A549 (cell line): ENCODE data around the gene AKAP6. TPM values are rescaled to one million over a fixed set of nuclear protein-coding genes. Genes with fewer than 3 reads are reported as not detected.

Experiments
- ATAC-seq, 2 experiments: fragments of 200-7000 bp in 1 of 2; fragments of >200 bp in 1 of 2; cut with Nextera tagmentation in 1 of 2; cut with Tn5 transposase in 1 of 2; 3 replicates each; pipeline versions ENCODE4 v1.8.0 to v1.9.1; 2018 to 2020; ENCODE audit warnings: mild to moderate bottlenecking in 1 of 2, moderate library complexity in 1 of 2
- CTCF ChIA-PET: fragments of 300-600 bp; sonication (Branson Sonifier 250); formaldehyde crosslinking; extraction: SDS; loops from one replicate; lab custom pipeline; 2021; ENCODE audit warnings: antibody characterized with exemption, inconsistent platforms; lab: Yijun Ruan, JAX
- POLR2A ChIA-PET: fragments of 350-600 bp; formaldehyde crosslinking; extraction: SDS; loops from one replicate; lab custom pipeline; 2021; ENCODE audit warnings: antibody characterized with exemption, inconsistent platforms; lab: Yijun Ruan, JAX
- DNase-seq, 2 experiments: peaks; one replicate each; pipeline versions ENCODE4 v3.0.0 to v3.0.0-alpha.2; 2011 to 2016; ENCODE audit warnings: low read depth in 1 of 2, low spot score in 1 of 2
- FAIRE-seq: peaks from 2 replicates; lab custom pipeline; 2011; peaks lifted over from hg19 to GRCh38; lab: Jason Lieb, UNC
- H3K27ac ChIP-seq, 2 experiments: fragments of >200 bp; sonication (Bioruptor Twin); formaldehyde crosslinking; 3 replicates each; pipeline ENCODE4 v1.5.1; 2016 to 2017
- H3K4me1 ChIP-seq: fragments of >200 bp; sonication (Bioruptor Twin); formaldehyde crosslinking; 3 replicates; pipeline ENCODE4 v1.6.1; 2016
- H3K4me2 ChIP-seq: fragments of >200 bp; sonication (Bioruptor Twin); formaldehyde crosslinking; 3 replicates; pipeline ENCODE4 v1.6.1; 2016
- H3K4me3 ChIP-seq: fragments of >200 bp; sonication (Bioruptor Twin); formaldehyde crosslinking; 3 replicates; pipeline ENCODE4 v1.5.1; 2016
- H3K9me3 ChIP-seq: fragments of >200 bp; sonication (Bioruptor Twin); formaldehyde crosslinking; 3 replicates; pipeline ENCODE4 v1.6.1; 2016
- CBX2 ChIP-seq: fragments of 200-600 bp; sonication (generic); IDR thresholded peaks from 2 replicates; pipeline ENCODE4 v1.6.1; 2016; ENCODE audit warnings: low read depth, mild to moderate bottlenecking, borderline replicate concordance
- CHD2 ChIP-seq: fragments of 150-350 bp; IDR thresholded peaks from 2 replicates; pipeline ENCODE4 v1.6.1; 2014; ENCODE audit warnings: low read length; ENCODE audit not compliant: partially characterized antibody
- CTCF ChIP-seq: fragments of >200 bp; sonication (Bioruptor Twin); formaldehyde crosslinking; IDR thresholded peaks from 3 replicates; pipeline ENCODE4 v1.5.1; 2016
- EP300 ChIP-seq, 2 experiments: fragments of >200 bp; sonication (Bioruptor Twin); formaldehyde crosslinking; IDR thresholded peaks; 2 replicates in 1 of 2; 3 replicates in 1 of 2; pipeline ENCODE4 v1.6.1; 2016 to 2017
- GATA3 ChIP-seq: IDR thresholded peaks from 2 replicates; pipeline ENCODE4 v1.6.1; 2012; ENCODE audit warnings: borderline replicate concordance
- HDAC2 ChIP-seq: fragments of 200-600 bp; sonication (generic); IDR thresholded peaks from 2 replicates; pipeline ENCODE4 v1.6.1; 2016
- HOXB13 ChIP-seq: fragments of 250-450 bp; sonication (Bioruptor Pico); IDR thresholded peaks from 2 replicates; pipeline ENCODE4 v1.5.0; 2020; ENCODE audit warnings: low read depth, mild to moderate bottlenecking, moderate library complexity
- JUN ChIP-seq, 2 experiments: fragments of >200 bp; sonication (Bioruptor Twin); formaldehyde crosslinking; IDR thresholded peaks; 2 replicates in 1 of 2; 3 replicates in 1 of 2; pipeline ENCODE4 v1.6.1; 2016 to 2017
- JUNB ChIP-seq: fragments of >200 bp; sonication (Bioruptor Twin); formaldehyde crosslinking; IDR thresholded peaks from 2 replicates; pipeline ENCODE4 v1.6.1; 2016
- KDM1A ChIP-seq: fragments of 200-600 bp; sonication (generic); IDR thresholded peaks from 2 replicates; pipeline ENCODE4 v1.6.1; 2016; ENCODE audit warnings: low read depth, mild to moderate bottlenecking
- MAFK ChIP-seq: fragments of 450-650 bp; IDR thresholded peaks from 2 replicates; pipeline ENCODE4 v1.6.1; 2014; ENCODE audit not compliant: partially characterized antibody
- MYC ChIP-seq: IDR thresholded peaks from 2 replicates; pipeline ENCODE4 v1.6.1; 2012; ENCODE audit warnings: mild to moderate bottlenecking, inconsistent platforms, low read length, improper control_type of control experiment, borderline replicate concordance
- PHF8 ChIP-seq: fragments of 200-600 bp; sonication (generic); IDR thresholded peaks from 2 replicates; pipeline ENCODE4 v1.6.1; 2016; ENCODE audit warnings: low read depth, mild to moderate bottlenecking, antibody characterized with exemption, moderate library complexity, borderline replicate concordance
- POLR2A ChIP-seq: IDR thresholded peaks from 2 replicates; pipeline ENCODE4 v1.6.1; 2012; ENCODE audit warnings: mild to moderate bottlenecking, low read length
- RARB ChIP-seq: fragments of 250-450 bp; sonication (Bioruptor Pico); IDR thresholded peaks from 2 replicates; pipeline ENCODE4 v1.8.0; 2021; ENCODE audit warnings: mild to moderate bottlenecking, moderate library complexity
- RCOR1 ChIP-seq: fragments of 150-350 bp; IDR thresholded peaks from 2 replicates; pipeline ENCODE4 v1.6.1; 2014; ENCODE audit warnings: antibody characterized with exemption, low read length, low read depth
- REST ChIP-seq: fragments of 200-600 bp; sonication (generic); IDR thresholded peaks from 2 replicates; pipeline ENCODE4 v1.6.1; 2016; ENCODE audit warnings: antibody characterized with exemption, mild to moderate bottlenecking, moderate library complexity
- RFX5 ChIP-seq: fragments of 450-650 bp; IDR thresholded peaks from 2 replicates; pipeline ENCODE4 v1.7.1; 2014; ENCODE audit warnings: antibody characterized with exemption, mild to moderate bottlenecking, moderate library complexity
- RNF2 ChIP-seq: fragments of 200-600 bp; sonication (generic); IDR thresholded peaks from 2 replicates; pipeline ENCODE4 v1.6.1; 2016; ENCODE audit warnings: low read depth, mild to moderate bottlenecking, antibody characterized with exemption, moderate library complexity, borderline replicate concordance
- ZC3H11A ChIP-seq: fragments of 450-650 bp; IDR thresholded peaks from 2 replicates; pipeline ENCODE4 v1.6.1; 2014; ENCODE audit warnings: antibody characterized with exemption, mild to moderate bottlenecking
- WGBS: methylation state at CpG from one replicate; pipeline ENCODE4 v1.1.6; 2017; ENCODE audit errors: missing lambda C conversion rate; 5-methylcytosine and 5-hydroxymethylcytosine counted together
- polyA plus RNA-seq, 4 experiments: library from polyadenylated mRNA; depleted of rRNA in 3 of 4; stranded (reverse); fragments of >200 nt; fragmentation: RNase III in 1 of 4; extraction: RNeasy Plus Mini Kit Qiagen cat#74134 plus additional on column Dnase treatment in 1 of 4; gene quantifications; 2 replicates in 3 of 4; 3 replicates in 1 of 4; pipeline ENCODE4 v1.2.3, GENCODE V29; 2011 to 2017
- TF ChIP-seq, protein P1 (sequence below): fragments of >200 bp; sonication (Bioruptor Twin); formaldehyde crosslinking; IDR thresholded peaks from 3 replicates; pipeline ENCODE4 v1.6.1; 2016
- TF ChIP-seq, protein P2 (sequence below): fragments of >200 bp; sonication (Bioruptor Twin); formaldehyde crosslinking; IDR thresholded peaks from 2 replicates; pipeline ENCODE4 v1.6.1; 2016

Gene AKAP6
- polyA plus RNA-seq, 2 of the 4 experiments (the other 2 are of a cell fraction): 0.27 to 1.9 TPM

DNA sequence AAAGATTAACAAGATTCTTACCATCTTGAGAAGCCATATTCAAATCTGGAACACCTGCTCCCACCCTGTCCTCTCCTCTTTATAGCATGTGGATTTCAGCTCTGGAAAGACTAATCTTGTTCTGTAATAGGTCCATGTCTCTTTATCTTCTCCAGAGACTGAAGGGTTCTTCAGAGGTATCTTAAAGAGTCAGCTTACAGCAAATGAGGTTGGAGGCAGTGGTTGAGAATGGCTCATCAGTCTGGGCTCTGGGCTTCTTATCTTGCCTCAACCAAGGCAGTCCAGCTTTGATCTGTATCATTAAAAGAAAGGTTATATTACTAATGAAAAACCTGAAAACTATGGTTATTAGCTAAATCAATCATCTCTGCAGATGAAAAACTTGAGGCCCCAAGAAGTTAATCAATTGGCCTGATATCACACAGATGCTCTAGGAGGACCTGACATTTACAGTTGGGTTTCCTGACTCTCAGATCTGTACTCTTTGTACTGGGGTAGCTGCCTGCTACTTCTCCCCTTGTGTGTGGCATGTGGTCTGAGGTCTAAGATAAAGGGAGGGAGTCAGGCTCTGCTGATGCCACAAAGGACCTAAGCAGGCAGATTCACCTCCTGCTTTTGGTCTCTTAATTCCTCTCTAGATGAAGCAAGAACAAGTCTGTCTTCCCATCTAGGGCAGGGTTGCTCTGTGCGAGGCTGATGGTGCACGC, 1.7 kb upstream of the AKAP6 start:
- POLR2A ChIA-PET: no interaction called here
- Histone ChIP-seq H3K27ac (no peak overlapping the region), H3K4me2 (no peak overlapping the region), H3K4me3 (no peak overlapping the region), H3K9me3 (no peaks in the 10 kb centered on the region), H3K4me1 (peaks cover 3% of the 10 kb centered on the region; the same call in 2 of the 3 replicates)
- FAIRE-seq (no peak), DNase-seq (no peak), ATAC-seq (no peak)
- no peak for TF ChIP-seq RNF2
- TF ChIP-seq HDAC2: no peak
- TF ChIP-seq MAFK: no peak
- no peak for TF ChIP-seq RFX5
- TF ChIP-seq MYC: no peak
- TF ChIP-seq PHF8: no peak
- no peak for TF ChIP-seq JUN (IDR thresholded peaks at IDR 0.05)
- TF ChIP-seq, protein P1, sequence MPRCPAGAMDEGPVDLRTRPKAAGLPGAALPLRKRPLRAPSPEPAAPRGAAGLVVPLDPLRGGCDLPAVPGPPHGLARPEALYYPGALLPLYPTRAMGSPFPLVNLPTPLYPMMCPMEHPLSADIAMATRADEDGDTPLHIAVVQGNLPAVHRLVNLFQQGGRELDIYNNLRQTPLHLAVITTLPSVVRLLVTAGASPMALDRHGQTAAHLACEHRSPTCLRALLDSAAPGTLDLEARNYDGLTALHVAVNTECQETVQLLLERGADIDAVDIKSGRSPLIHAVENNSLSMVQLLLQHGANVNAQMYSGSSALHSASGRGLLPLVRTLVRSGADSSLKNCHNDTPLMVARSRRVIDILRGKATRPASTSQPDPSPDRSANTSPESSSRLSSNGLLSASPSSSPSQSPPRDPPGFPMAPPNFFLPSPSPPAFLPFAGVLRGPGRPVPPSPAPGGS: no peak
- TF ChIP-seq, protein P2, sequence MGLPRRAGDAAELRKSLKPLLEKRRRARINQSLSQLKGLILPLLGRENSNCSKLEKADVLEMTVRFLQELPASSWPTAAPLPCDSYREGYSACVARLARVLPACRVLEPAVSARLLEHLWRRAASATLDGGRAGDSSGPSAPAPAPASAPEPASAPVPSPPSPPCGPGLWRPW: no peak
- TF ChIP-seq HOXB13 (CRISPR knock-in tag): no peak
- TF ChIP-seq CHD2: no peak
- no peak for TF ChIP-seq CBX2
- CTCF ChIA-PET: interaction anchor here (1.2 kb wide), 1 partner anchor 15 kb away, joined by 5 read pairs; no protein-coding TSS in a partner anchor
- WGBS: 82% methylated on average over 2 of the region's 2 CpGs

DNA sequence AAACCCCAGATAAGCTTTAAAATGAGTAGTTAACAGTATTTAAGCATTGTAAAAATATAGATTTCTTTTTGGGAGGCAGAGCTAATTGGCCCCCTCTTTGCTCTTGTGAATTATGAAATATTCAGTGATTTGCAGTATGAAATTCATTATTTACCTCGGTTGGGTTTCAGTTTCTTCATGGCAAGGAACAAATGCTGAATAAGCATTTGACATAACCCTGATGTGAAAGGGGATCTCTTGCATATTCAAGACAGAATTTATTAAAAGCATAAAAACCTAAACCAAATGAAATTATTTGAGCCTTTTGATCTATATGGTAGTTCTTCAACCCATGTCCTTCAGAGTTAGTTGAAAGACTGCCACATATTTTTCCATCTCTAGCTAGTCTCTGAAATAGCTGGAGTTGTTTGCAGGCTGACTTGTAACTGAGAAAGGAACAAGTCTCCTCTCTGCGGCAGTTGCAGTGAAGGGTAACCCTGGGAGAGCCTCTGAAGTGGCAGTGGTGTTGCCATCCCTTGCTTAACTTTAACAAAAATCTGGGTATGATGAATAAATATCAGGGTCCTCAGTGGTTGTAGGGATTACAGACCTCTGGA, 690 bp downstream of the AKAP6 start:
- H3K9me3 ChIP-seq: no peaks in the 10 kb centered on the region
- ChIA-PET CTCF (interaction anchor here (1.0 to 1.3 kb wide), 2 partner anchors 9 to 53 kb away, joined by 3 to 4 read pairs; no protein-coding TSS in a partner anchor), POLR2A (no interaction called here)
- no peak overlapping the region for H3K27ac ChIP-seq
- no peak overlapping the region for H3K4me3 ChIP-seq
- peaks cover 10% of the 10 kb centered on the region; the same call in 2 of the 3 replicates for H3K4me1 ChIP-seq
- TF ChIP-seq EP300 (IDR thresholded peaks at IDR 0.05) (no peak), MAFK (peak; percentile 74)
- DNase-seq (no peak), FAIRE-seq (no peak), ATAC-seq (no peak)
- no peak overlapping the region for H3K4me2 ChIP-seq
- WGBS: 70% methylated on average over 2 of the region's 2 CpGs

DNA sequence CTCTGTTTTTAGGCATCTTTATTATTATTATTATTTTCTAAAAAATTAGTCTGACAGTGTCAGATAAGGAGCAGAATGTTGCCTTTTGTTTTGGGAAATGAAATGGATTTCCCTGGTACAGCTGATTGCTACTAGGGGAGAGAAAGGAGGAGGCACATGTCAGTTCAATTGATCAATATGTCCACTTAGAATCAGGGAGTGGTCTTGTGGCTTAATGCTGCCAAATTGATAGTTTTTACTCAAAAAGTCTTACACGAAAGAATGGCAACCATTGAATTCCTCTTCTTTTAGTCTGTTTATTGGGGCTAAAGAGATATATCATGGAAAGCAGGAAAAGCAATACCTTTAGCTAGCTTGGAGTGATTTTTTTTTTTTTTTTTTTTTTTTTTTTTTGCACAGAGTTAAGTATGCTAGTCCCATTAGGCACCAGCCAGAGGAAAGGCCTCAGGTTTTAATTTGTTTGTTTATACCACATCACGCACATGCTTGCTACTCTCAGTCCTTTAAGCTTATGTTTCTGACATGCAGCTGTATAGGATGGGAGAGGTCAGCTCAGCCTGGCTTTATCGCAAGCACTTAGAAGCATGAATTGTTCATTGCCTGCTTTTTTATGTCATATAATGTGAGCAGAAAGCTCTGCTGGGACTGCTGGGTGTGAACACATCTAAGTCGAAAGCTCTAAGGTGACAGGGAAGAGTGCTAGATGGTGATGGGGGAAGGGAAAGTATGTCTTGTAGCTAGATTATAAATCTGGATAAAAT, 1.4 kb downstream of the AKAP6 start:
- Histone ChIP-seq H3K4me1 (peaks cover 10% of the 10 kb centered on the region; the same call in 2 of the 3 replicates), H3K4me3 (no peak overlapping the region), H3K9me3 (no peaks in the 10 kb centered on the region), H3K4me2 (no peak overlapping the region), H3K27ac (no peak overlapping the region)
- POLR2A ChIA-PET: no interaction called here
- DNase-seq (no peak), FAIRE-seq (no peak), ATAC-seq (no peak)
- WGBS: 83% methylated on average over 4 of the region's 4 CpGs
- CTCF ChIA-PET: interaction anchor here (1.0 to 1.3 kb wide), 3 partner anchors 9 to 52 kb away, joined by 3 to 5 read pairs (median 4); no protein-coding TSS in a partner anchor
- no peak for TF ChIP-seq GATA3
- no peak for TF ChIP-seq RARB (CRISPR knock-in tag)
- no peak for TF ChIP-seq PHF8
- no peak for TF ChIP-seq RCOR1
- TF ChIP-seq JUN (IDR thresholded peaks at IDR 0.05): no peak
- TF ChIP-seq JUNB: no peak
- TF ChIP-seq ZC3H11A: no peak
- TF ChIP-seq KDM1A: no peak
- no peak for TF ChIP-seq CTCF
- no peak for TF ChIP-seq RNF2
- TF ChIP-seq, protein P1: no peak
- no peak for TF ChIP-seq POLR2A
- no peak for TF ChIP-seq REST
